ENCODE results near the gene PACS1.

GRCh38 chr11:66259225-66259624 is 189.2 kb downstream of the PACS1 start:
- no peak for TF ChIP-seq CTCF (IDR thresholded peaks at IDR 0.05; ENCODE audit: low read depth, low read length)
- no peak for TF ChIP-seq EZH2phosphoT487 (IDR thresholded peaks at IDR 0.05; ENCODE audit: low read depth)
